Measurements from ENCODE around the gene TTC21B.
"Not testable (repeated sequence)": the region's sequence is repeated elsewhere in the genome, so short reads cannot be mapped to it uniquely, and the experiment has no call there.

Gene TTC21B

GRCh38 chr2:165953655-165954606, at the start of gene TTC21B:
Gene TTC21B, minus strand, starts transcription at chr2:165953776. Its CDS starts 71 bp downstream, at chr2:165953705.
- DNase-seq: peak; percentile 89 to 93

GRCh38 chr2:166000401-166000800, 46.8 kb upstream of the TTC21B start:
- no peak for DNase-seq

GRCh38 chr2:165990846-165991245, 37.3 kb upstream of the TTC21B start:
- no peak for DNase-seq

- no peak for DNase-seq
These were observed 36.3 kb upstream of the TTC21B start for GRCh38 chr2:165989851-165990250.

- DNase-seq: no peak
These were observed 31.5 kb upstream of the TTC21B start for GRCh38 chr2:165985120-165985519.

GRCh38 chr2:165972161-165972560, 18.6 kb upstream of the TTC21B start:
- DNase-seq: not testable (repeated sequence)

GRCh38 chr2:165970663-165971062, 17.1 kb upstream of the TTC21B start:
- DNase-seq: no peak

GRCh38 chr2:165969227-165969626, 15.7 kb upstream of the TTC21B start:
- no peak for DNase-seq

GRCh38 chr2:165967746-165968145, 14.2 kb upstream of the TTC21B start:
- DNase-seq: no peak

- no peak for DNase-seq
These were observed 8.2 kb upstream of the TTC21B start for GRCh38 chr2:165961818-165962217.

GRCh38 chr2:165959371-165959770, 5.8 kb upstream of the TTC21B start:
- DNase-seq: no peak

- no peak for DNase-seq
These were observed 4.9 kb upstream of the TTC21B start for GRCh38 chr2:165958313-165958960.

- DNase-seq: no peak
These were observed 3.6 kb upstream of the TTC21B start for GRCh38 chr2:165957030-165957675.

- DNase-seq: no peak
These were observed 296 bp downstream of the TTC21B start for GRCh38 chr2:165953306-165953654.

GRCh38 chr2:165952741-165953211, 800 bp downstream of the TTC21B start:
- DNase-seq: peak in 1 of 2 donors; percentile 31

- DNase-seq: no peak
These were observed 1.5 kb downstream of the TTC21B start for GRCh38 chr2:165952085-165952484.

GRCh38 chr2:165950438-165950837, 3.1 kb downstream of the TTC21B start:
- no peak for DNase-seq

- no peak for DNase-seq
These were observed 11.7 kb downstream of the TTC21B start for GRCh38 chr2:165941827-165942226.

- DNase-seq: no peak
These were observed 15.3 kb downstream of the TTC21B start for GRCh38 chr2:165938237-165938636.

GRCh38 chr2:165933211-165933910, 20.2 kb downstream of the TTC21B start:
- no peak for DNase-seq

GRCh38 chr2:165927774-165928173, 25.8 kb downstream of the TTC21B start:
- DNase-seq: no peak

GRCh38 chr2:165927353-165927752, 26.2 kb downstream of the TTC21B start:
- no peak for DNase-seq

GRCh38 chr2:165924946-165925345, 28.6 kb downstream of the TTC21B start:
- no peak for DNase-seq
